GM12874 (cell line): ENCODE results near the gene LRRN4.

Source experiments
- TF ChIP-seq, protein P1 (sequence below): IDR thresholded peaks from 2 replicates; pipeline ENCODE4 v1.5.1; 2011; ENCODE audit warnings: low read depth, mild to moderate bottlenecking, control low read depth, low read length, moderate library complexity; ENCODE audit not compliant: insufficient read depth

LRRN4 gene

DNA sequence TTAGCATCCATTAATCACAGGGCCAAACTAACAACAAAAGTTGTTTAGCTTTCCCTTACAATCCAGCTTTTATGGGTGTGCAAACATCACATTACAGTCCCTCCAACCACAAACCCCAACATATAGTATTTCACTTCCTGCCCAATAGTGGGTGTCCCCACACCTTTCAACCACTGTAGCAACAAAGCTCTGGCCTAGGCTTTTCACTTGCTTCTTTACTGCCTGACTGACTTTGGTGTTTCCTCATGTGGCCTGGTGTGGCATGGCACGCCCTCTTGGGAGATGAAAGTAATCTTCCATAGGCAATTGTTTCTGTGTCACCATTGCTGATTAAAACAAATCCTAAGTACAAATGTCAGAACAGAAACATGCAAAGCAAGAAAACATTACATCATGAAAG is 57.1 kb downstream of the LRRN4 start:
- TF ChIP-seq, protein P1, sequence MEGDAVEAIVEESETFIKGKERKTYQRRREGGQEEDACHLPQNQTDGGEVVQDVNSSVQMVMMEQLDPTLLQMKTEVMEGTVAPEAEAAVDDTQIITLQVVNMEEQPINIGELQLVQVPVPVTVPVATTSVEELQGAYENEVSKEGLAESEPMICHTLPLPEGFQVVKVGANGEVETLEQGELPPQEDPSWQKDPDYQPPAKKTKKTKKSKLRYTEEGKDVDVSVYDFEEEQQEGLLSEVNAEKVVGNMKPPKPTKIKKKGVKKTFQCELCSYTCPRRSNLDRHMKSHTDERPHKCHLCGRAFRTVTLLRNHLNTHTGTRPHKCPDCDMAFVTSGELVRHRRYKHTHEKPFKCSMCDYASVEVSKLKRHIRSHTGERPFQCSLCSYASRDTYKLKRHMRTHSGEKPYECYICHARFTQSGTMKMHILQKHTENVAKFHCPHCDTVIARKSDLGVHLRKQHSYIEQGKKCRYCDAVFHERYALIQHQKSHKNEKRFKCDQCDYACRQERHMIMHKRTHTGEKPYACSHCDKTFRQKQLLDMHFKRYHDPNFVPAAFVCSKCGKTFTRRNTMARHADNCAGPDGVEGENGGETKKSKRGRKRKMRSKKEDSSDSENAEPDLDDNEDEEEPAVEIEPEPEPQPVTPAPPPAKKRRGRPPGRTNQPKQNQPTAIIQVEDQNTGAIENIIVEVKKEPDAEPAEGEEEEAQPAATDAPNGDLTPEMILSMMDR: no peak

DNA sequence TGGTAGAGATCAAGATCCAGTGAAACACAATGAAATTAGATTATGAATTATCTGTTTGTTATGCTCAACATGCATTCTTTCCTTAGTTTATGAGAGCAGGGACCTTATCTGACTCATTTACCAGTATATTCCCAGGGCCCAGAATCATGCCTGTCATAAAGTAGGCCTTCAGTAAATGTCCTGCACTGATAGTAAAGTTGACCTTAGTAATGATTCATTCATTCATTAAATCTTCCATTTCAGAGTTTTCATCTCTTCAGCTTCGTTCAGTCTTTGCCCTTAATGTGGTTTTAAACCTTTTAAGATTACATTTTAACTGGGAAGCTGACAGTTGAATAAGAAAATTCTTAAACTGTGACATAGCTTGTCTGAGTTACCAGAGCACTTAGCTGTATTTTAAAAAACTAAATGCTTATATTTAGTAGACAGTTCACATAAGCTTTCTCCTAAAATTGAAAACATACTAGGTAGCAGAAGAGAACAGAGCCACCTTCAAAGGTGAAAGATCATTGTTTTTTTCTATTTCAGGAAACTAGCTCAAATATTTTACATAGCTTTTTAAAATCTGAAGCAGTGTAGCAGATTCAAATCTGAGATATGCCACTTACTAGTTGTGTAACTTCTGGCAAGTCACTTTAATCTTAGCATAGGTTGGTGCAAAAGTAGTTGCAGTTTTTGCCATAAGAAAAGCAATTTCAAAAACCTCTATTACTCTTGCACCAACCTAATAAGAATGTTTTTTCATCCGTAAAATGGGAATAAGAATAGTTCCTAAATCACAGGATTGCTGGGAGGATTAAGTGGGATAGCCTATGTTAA is 62.0 kb downstream of the LRRN4 start:
- TF ChIP-seq, protein P1: no peak

DNA sequence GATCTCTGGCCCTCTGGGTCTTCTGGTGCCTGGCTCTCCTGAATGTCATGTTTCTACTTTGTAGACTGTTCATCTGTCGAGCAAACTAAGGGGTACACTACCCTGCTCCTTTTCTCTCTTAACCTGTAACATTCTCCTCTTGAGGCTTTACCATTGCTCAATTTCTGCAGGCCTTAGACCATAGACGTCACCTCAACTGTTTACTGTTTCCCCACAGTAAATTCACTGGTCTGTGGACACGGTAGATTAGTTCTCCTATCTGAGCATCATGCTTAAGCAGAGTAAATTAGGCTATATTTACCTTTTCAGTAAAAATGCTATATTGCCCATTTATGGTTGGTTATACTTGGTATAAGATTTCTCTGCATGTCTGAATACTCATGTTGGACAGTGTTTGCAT is 62.9 kb downstream of the LRRN4 start:
- TF ChIP-seq, protein P1: no peak
